ENCODE measurements around the gene HOMER2. TPM values are rescaled to one million over a fixed set of nuclear protein-coding genes. Genes with fewer than 3 reads are reported as not detected.

The HOMER2 gene
- total and polyA plus RNA-seq, 9 of the 15 experiments (the other 6 are each of a cell fraction or from before 2014, with no cell fraction given): 0.13 to 0.47 (median 0.29) TPM; not detected in 1

GRCh38 chr15:82985688-82986441, 33.3 kb upstream of the HOMER2 start, which contains the start of gene RAMAC (continued):
- TF ChIP-seq ETV1 (tag; conservative IDR thresholded peaks at IDR 0.05; ENCODE audit: low read depth): peak; percentile 75
- TF ChIP-seq SREBF1 (IDR thresholded peaks at IDR 0.05; ENCODE audit: borderline replicate concordance, low read depth, low read length): no peak
- TF ChIP-seq MIER1 (IDR thresholded peaks at IDR 0.05; ENCODE audit: low read depth): no peak
- peak; percentile 9 for TF ChIP-seq RBM25 (IDR thresholded peaks at IDR 0.05; ENCODE audit: low read depth, low read length, severe bottlenecking)
- peak; percentile 95 for TF ChIP-seq NR2C1 (IDR thresholded peaks at IDR 0.05)
- TF ChIP-seq NR2C1 (tag; IDR thresholded peaks at IDR 0.05): peak; percentile 96
- no peak for TF ChIP-seq ZNF740 (CRISPR knock-in tag; IDR thresholded peaks at IDR 0.05)
- TF ChIP-seq ZNF740 (tag; IDR thresholded peaks at IDR 0.05): no peak
- TF ChIP-seq C11orf30 (IDR thresholded peaks at IDR 0.05; ENCODE audit: low read depth): peak; percentile 75
- no peak for TF ChIP-seq ZNF398 (CRISPR knock-in tag; IDR thresholded peaks at IDR 0.05)
- TF ChIP-seq LCOR (CRISPR knock-in tag; IDR thresholded peaks at IDR 0.05): peak; percentile 65; the same call in 1 of the 2 replicates
- no peak for TF ChIP-seq DEAF1 (CRISPR knock-in tag; IDR thresholded peaks at IDR 0.05)
- TF ChIP-seq ZNF280A (IDR thresholded peaks at IDR 0.05; ENCODE audit: low read depth, partially characterized antibody): no peak
- TF ChIP-seq ZNF41 (CRISPR knock-in tag; conservative IDR thresholded peaks at IDR 0.05): no peak
- TF ChIP-seq FOXJ2 (tag; IDR thresholded peaks at IDR 0.05): no peak
- no peak for TF ChIP-seq ETS2 (tag; IDR thresholded peaks at IDR 0.05; ENCODE audit: borderline replicate concordance, poor library complexity, severe bottlenecking)
- TF ChIP-seq ZNF311 (CRISPR knock-in tag; IDR thresholded peaks at IDR 0.05): no peak
- no peak for TF ChIP-seq RAD21 (CRISPR knock-in tag; conservative IDR thresholded peaks at IDR 0.05 in 1 of 2, IDR thresholded peaks at IDR 0.05 in 1 of 2)
- no peak for TF ChIP-seq ATF1 (CRISPR knock-in tag; IDR thresholded peaks at IDR 0.05)
- TF ChIP-seq ATF1 (tag; IDR thresholded peaks at IDR 0.05): peak; percentile 44

Data from K562 (cell line).